Duodenal mucosa (tissue), 2 donors: Measurements from ENCODE around the gene PIP5K1A.
A peak's percentile ranks its signal among the peaks of the same experiment; 100 is the strongest.
"Not testable (repeated sequence)": the region's sequence is repeated elsewhere in the genome, so short reads cannot be mapped to it uniquely, and the experiment has no call there.

Source experiments
- H3K27ac ChIP-seq: one replicate; pipeline ENCODE4 v1.7.0; 2013; ENCODE audit warnings: low read depth, low read length
- H3K27me3 ChIP-seq, 2 donors: one replicate each; pipeline ENCODE4 v1.7.0; 2013; ENCODE audit warnings: low read length in 2 of 2, control low read depth in 1 of 2; ENCODE audit not compliant: insufficient read depth in 2 of 2, control insufficient read depth in 1 of 2
- H3K36me3 ChIP-seq, 2 donors: one replicate each; pipeline ENCODE4 v1.7.0; 2013; ENCODE audit warnings: low read length in 2 of 2, control low read depth in 1 of 2; ENCODE audit not compliant: insufficient read depth in 2 of 2, control insufficient read depth in 1 of 2
- H3K4me1 ChIP-seq, 2 donors: one replicate each; pipeline ENCODE4 v1.7.0; 2013; ENCODE audit warnings: low read length in 2 of 2, control low read depth in 1 of 2; ENCODE audit not compliant: insufficient read depth in 2 of 2, control insufficient read depth in 1 of 2
- H3K4me3 ChIP-seq, 2 donors: one replicate each; pipeline ENCODE4 v1.7.0; 2013; ENCODE audit warnings: low read length in 2 of 2, low read depth in 1 of 2
- H3K9ac ChIP-seq, 2 donors: one replicate each; pipeline ENCODE4 v1.7.0; 2013; ENCODE audit warnings: low read length in 2 of 2, low read depth in 1 of 2
- H3K9me3 ChIP-seq, 2 donors: one replicate each; pipeline ENCODE4 v1.7.0; 2013; ENCODE audit warnings: low read length in 2 of 2, control low read depth in 1 of 2; ENCODE audit not compliant: control insufficient read depth in 1 of 2

The PIP5K1A gene

GRCh38 chr1:151166505-151166956 lies 31.8 kb upstream of the PIP5K1A start:
- Histone ChIP-seq H3K4me1 (peaks cover 22 to 23% of the 10 kb centered on the region in 2 donors), H3K36me3 (peaks cover 3 to 38% of the 10 kb centered on the region in 2 donors), H3K27ac (no peak overlapping the region)

DNA sequence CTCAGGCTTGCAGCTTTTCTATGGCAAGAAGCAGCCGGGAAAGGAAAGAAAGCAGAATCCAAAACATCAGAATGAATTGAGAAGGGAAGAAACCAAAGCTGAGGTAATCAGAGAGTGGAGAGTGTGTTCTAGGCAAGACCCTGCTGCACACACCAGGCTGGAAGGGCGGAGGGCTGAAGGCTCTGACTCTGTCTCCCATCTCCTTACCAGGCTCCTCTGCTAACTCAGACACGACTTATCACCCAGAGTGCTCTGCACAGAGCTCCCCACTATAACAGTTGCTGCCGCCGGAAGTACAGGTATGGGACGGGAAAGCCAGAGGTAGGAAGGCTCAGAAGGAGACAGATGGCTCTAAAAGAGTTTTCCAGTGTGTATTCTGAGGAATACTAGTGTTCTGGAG lies 31.2 kb upstream of the PIP5K1A start:
- Histone ChIP-seq H3K9me3 (no peaks in the 10 kb centered on the region), H3K4me3 (peak overlapping the region; percentile 97 to 98), H3K27ac (no peak overlapping the region), H3K36me3 (peaks cover 3 to 35% of the 10 kb centered on the region in 2 donors), H3K4me1 (peaks cover 22 to 23% of the 10 kb centered on the region in 2 donors), H3K9ac (peak overlapping the region in 1 of 2 donors; percentile 81), H3K27me3 (no peaks in the 10 kb centered on the region)

More at GRCh38 chr1:151166505-151166956, 31.8 kb upstream of the PIP5K1A start:
- peak overlapping the region; percentile 81 to 88 for H3K9ac ChIP-seq
- H3K27me3 ChIP-seq, result no peaks in the 10 kb centered on the region
- no peaks in the 10 kb centered on the region for H3K9me3 ChIP-seq
- H3K4me3 ChIP-seq, result peak overlapping the region; percentile 97 to 98

DNA sequence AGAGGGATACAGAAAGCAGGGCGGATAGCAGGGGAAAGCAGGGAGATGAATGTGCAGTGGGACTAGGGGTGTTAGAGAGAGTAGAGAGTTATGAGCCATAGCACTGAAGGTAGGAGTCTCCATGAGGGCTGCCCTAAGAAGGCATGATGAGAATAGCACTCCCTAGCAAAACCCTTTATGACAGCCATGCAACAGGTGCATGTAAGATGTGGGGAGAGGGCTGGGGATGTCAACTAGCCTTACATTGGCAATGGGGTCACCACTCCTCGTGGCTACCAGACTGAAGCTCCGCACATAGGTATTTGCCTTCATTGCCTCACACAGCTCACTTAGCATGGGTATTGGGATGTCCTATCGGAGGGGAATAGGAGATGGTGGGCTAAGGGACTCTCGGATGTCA lies 27.2 kb upstream of the PIP5K1A start:
- H3K27me3 ChIP-seq, result no peaks in the 10 kb centered on the region
- H3K4me3 ChIP-seq, result no peak overlapping the region
- H3K36me3 ChIP-seq, result peaks cover 17 to 63% of the 10 kb centered on the region in 2 donors
- no peak overlapping the region for H3K9ac ChIP-seq
- peaks cover 8 to 9% of the 10 kb centered on the region in 2 donors for H3K4me1 ChIP-seq
- H3K27ac ChIP-seq, result no peak overlapping the region
- H3K9me3 ChIP-seq, result no peaks in the 10 kb centered on the region

GRCh38 chr1:151175041-151175741 lies 23.2 kb upstream of the PIP5K1A start:
- Histone ChIP-seq H3K27me3 (no peaks in the 10 kb centered on the region), H3K27ac (no peak overlapping the region), H3K9me3 (no peaks in the 10 kb centered on the region), H3K9ac (no peak overlapping the region), H3K36me3 (peaks cover 21 to 80% of the 10 kb centered on the region in 2 donors), H3K4me1 (no peaks in the 10 kb centered on the region), H3K4me3 (no peak overlapping the region)

- H3K4me3 ChIP-seq, result no peak within 1 kb of the TSS
- no peak within 1 kb of the TSS for H3K27ac ChIP-seq
- H3K4me1 ChIP-seq, result no peaks in the 10 kb centered on the region
- H3K9ac ChIP-seq, result no peak within 1 kb of the TSS
- H3K36me3 ChIP-seq, result peaks cover 21 to 80% of the 10 kb centered on the region in 2 donors
- no peaks in the 10 kb centered on the region for H3K27me3 ChIP-seq
- H3K9me3 ChIP-seq, result no peaks in the 10 kb centered on the region
Observed at GRCh38 chr1:151175863-151176262, 22.5 kb upstream of the PIP5K1A start, which contains the start of gene TMOD4. TMOD4 (minus strand) TSS chr1:151175981; CDS start chr1:151174875, 1,106 bp downstream.

DNA sequence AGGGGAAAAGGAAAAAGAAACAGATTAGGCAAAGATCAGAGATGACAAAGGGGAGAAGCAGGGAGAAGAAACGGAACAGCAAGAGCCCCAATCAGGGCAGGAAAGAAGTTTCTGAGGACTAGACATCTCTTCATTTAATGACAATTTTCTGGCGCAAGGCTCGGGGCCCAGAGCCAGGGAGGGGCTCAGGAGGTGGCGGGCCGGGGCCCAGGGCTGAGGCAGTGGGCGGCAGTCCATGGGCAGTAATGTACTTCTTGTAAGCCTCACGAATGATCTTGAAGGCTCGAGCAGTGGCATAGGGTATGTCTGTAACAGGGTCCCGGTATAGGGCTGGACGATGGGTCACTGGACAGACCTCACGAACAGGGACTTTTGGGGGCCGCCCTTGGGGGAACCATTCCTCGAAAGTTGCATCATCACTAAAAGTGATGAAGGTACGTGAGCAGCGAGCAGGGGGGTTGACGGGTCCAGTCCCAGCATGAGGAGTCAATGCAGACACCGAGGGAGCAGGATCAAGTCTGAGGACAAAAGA lies 21.8 kb upstream of the PIP5K1A start:
- H3K27me3 ChIP-seq, result no peaks in the 10 kb centered on the region
- no peak overlapping the region for H3K4me3 ChIP-seq
- no peaks in the 10 kb centered on the region for H3K4me1 ChIP-seq
- H3K27ac ChIP-seq, result no peak overlapping the region
- H3K9ac ChIP-seq, result no peak overlapping the region
- H3K9me3 ChIP-seq, result no peaks in the 10 kb centered on the region
- H3K36me3 ChIP-seq, result peaks cover 24 to 81% of the 10 kb centered on the region in 2 donors

DNA sequence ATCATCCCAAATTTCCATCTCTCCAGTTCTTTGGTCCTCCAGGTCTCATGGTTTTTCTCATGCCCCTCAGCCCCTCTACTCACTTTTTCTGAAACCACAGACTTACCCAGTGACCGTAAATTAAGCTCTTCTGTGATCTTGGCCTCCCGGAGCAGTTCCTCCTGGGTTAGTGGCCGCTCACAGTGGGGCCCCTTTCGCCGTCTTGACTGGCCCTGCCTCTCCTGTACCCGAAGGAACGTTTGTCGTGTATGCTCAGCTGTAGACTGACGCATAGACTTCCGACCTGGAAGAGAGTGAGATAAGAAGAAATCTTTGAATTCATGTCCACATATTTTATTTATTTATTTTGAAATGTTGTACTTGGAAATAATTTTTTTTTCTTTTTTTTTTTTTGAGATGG lies 14.1 kb upstream of the PIP5K1A start:
- peaks cover 26 to 58% of the 10 kb centered on the region in 2 donors for H3K36me3 ChIP-seq
- H3K4me3 ChIP-seq, result no peak overlapping the region
- H3K9me3 ChIP-seq, result no peaks in the 10 kb centered on the region
- H3K4me1 ChIP-seq, result peaks cover 11 to 12% of the 10 kb centered on the region in 2 donors
- no peaks in the 10 kb centered on the region for H3K27me3 ChIP-seq
- H3K27ac ChIP-seq, result no peak overlapping the region
- H3K9ac ChIP-seq, result no peak overlapping the region

- Histone ChIP-seq H3K9ac (no peak overlapping the region), H3K27me3 (no peaks in the 10 kb centered on the region), H3K36me3 (peaks cover 21 to 33% of the 10 kb centered on the region in 2 donors), H3K4me1 (peaks cover 11 to 16% of the 10 kb centered on the region in 2 donors), H3K4me3 (no peak overlapping the region), H3K9me3 (no peaks in the 10 kb centered on the region), H3K27ac (no peak overlapping the region)
Observed at GRCh38 chr1:151187205-151187604, 11.1 kb upstream of the PIP5K1A start.

DNA sequence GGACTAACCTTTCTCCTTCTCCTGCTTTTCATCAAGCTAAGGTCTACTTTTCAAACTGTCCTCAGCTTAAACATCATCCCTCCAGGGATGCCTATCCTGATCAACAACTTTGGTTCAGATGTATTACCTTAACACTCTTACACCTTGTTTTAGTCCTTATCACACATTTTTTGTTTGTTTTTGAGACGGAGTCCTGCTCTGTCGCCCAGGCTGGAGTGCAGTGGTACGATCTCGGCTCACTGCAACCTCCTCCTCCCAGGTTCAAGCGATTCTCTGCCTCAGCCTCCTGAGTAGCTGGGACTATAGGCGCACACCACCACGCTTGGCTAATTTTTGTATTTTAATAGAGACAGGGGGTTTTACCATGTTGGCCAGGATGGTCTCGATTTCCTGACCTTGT lies 9.7 kb upstream of the PIP5K1A start:
- peaks cover 14 to 21% of the 10 kb centered on the region in 2 donors for H3K36me3 ChIP-seq
- H3K4me3 ChIP-seq, result peak overlapping the region; percentile 89 to 92
- peaks cover 11 to 16% of the 10 kb centered on the region in 2 donors for H3K4me1 ChIP-seq
- H3K9ac ChIP-seq, result peak overlapping the region; percentile 79 to 97
- not testable (repeated sequence) for H3K9me3 ChIP-seq, H3K27ac ChIP-seq, H3K27me3 ChIP-seq

GRCh38 chr1:151189637-151190445 lies 8.5 kb upstream of the PIP5K1A start, which contains the start of gene VPS72:
VPS72 (minus strand) TSS chr1:151190197; CDS start chr1:151190121, 76 bp downstream.
- H3K36me3 ChIP-seq, result peaks cover 8 to 10% of the 10 kb centered on the region in 2 donors
- peak within 1 kb of the TSS; percentile 79 to 97 for H3K9ac ChIP-seq
- H3K4me1 ChIP-seq, result peaks cover 11 to 20% of the 10 kb centered on the region in 2 donors
- H3K27me3 ChIP-seq, result no peaks in the 10 kb centered on the region
- H3K9me3 ChIP-seq, result no peaks in the 10 kb centered on the region
- H3K4me3 ChIP-seq, result peak within 1 kb of the TSS; percentile 89 to 92
- peak within 1 kb of the TSS; percentile 47 for H3K27ac ChIP-seq
